Measurements from ENCODE around the gene SMG7. TPM values are rescaled to one million over a fixed set of nuclear protein-coding genes. Genes with fewer than 3 reads are reported as not detected.
A peak's percentile ranks its signal among the peaks of the same experiment; 100 is the strongest.

SMG7 gene
- total RNA-seq, 1 donor from 2014 or later, result 41.4 TPM

DNA sequence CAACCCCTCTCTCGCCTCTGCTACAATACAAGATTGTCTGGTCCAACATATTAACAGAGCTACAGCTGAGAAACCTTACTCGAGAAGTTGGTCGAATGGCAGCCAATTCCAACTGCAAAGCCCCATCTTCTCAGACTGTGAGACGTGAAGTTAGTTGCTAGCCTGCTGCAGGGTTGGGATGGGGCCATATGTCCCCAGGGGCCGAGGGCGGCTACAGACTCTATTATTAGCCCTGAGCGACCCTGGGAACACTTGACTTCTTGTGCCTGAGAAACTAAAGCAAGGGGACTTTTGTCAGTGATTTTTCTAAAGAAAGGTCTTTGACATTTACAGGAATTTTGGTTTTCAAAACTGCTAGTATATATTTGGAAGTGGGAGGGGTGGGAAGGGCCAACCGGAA lies 104.2 kb downstream of the SMG7 start:
- Mint-ChIP-seq H3K27ac (ENCODE audit: unreplicated experiment) (no peak overlapping the region), H3K4me3 (ENCODE audit: unreplicated experiment) (no peak overlapping the region), H3K4me1 (ENCODE audit: unreplicated experiment) (peaks cover 6% of the 10 kb centered on the region), H3K36me3 (ENCODE audit: unreplicated experiment) (no peaks in the 10 kb centered on the region), H3K9me3 (ENCODE audit: unreplicated experiment) (no peaks in the 10 kb centered on the region), H3K27me3 (ENCODE audit: unreplicated experiment) (peaks cover 5% of the 10 kb centered on the region)
- no peak for DNase-seq (ENCODE audit: extremely low spot score, unreplicated experiment)
- TF ChIP-seq, protein P1, sequence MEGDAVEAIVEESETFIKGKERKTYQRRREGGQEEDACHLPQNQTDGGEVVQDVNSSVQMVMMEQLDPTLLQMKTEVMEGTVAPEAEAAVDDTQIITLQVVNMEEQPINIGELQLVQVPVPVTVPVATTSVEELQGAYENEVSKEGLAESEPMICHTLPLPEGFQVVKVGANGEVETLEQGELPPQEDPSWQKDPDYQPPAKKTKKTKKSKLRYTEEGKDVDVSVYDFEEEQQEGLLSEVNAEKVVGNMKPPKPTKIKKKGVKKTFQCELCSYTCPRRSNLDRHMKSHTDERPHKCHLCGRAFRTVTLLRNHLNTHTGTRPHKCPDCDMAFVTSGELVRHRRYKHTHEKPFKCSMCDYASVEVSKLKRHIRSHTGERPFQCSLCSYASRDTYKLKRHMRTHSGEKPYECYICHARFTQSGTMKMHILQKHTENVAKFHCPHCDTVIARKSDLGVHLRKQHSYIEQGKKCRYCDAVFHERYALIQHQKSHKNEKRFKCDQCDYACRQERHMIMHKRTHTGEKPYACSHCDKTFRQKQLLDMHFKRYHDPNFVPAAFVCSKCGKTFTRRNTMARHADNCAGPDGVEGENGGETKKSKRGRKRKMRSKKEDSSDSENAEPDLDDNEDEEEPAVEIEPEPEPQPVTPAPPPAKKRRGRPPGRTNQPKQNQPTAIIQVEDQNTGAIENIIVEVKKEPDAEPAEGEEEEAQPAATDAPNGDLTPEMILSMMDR (IDR thresholded peaks at IDR 0.05), result no peak

DNA sequence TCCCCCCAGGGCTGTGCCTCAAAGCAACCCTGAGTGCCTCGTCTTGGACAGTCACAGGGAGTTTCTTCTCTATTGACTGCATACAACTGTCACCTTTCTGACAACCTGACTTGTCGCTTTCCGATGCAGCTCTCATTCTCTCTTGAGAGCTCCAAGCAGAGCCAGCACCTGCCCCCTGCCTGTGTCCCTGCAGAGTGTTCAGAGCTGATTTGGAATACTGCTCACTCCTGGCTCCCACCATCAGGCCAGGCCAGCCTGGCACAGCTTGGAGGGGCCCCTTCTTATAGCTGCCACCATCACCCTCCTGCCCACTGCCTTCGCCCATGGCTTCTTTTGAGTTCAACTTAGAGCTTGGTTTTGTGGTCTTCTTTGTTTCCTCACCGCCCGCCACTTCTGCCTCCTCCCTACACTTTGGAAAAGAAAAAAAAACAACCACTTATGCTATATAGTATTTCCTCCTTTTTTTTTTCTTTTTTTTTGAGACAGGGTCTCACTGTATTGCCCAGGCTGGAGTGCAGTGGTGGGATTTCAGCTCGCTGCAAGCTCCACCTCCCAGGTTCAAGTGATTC lies 105.7 kb downstream of the SMG7 start:
- peaks cover 5% of the 10 kb centered on the region for H3K27me3 Mint-ChIP-seq (ENCODE audit: unreplicated experiment)
- H3K4me3 Mint-ChIP-seq (ENCODE audit: unreplicated experiment), result no peak overlapping the region
- no peaks in the 10 kb centered on the region for H3K36me3 Mint-ChIP-seq (ENCODE audit: unreplicated experiment)
- peaks cover 6% of the 10 kb centered on the region for H3K4me1 Mint-ChIP-seq (ENCODE audit: unreplicated experiment)
- TF ChIP-seq, protein P1 (IDR thresholded peaks at IDR 0.05), result no peak
- no peak for DNase-seq (ENCODE audit: extremely low spot score, unreplicated experiment)
- H3K9me3 Mint-ChIP-seq (ENCODE audit: unreplicated experiment), result no peaks in the 10 kb centered on the region
- no peak overlapping the region for H3K27ac Mint-ChIP-seq (ENCODE audit: unreplicated experiment)

DNA sequence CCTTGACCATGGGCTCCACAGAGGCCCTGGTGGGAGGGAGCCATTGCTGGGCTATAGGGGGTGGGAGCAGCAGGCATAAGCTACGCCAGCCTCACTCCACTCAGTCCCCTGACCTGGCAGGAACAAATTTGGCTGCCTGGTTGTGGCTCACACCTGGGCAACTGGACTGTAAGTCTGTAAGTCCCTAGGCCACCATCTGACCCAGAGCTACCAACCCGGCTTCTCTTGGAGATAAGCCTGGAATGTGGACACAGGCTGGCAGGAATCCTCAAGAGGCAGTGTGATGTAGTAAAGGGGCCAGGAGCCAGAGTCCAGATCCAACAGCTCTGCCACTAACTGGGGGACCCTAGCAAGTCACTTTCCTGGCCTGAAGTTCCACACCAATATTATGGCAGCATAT lies 106.6 kb downstream of the SMG7 start:
- H3K4me3 Mint-ChIP-seq (ENCODE audit: unreplicated experiment), result no peak overlapping the region
- no peak overlapping the region for H3K27ac Mint-ChIP-seq (ENCODE audit: unreplicated experiment)
- DNase-seq (ENCODE audit: extremely low spot score, unreplicated experiment), result no peak

DNA sequence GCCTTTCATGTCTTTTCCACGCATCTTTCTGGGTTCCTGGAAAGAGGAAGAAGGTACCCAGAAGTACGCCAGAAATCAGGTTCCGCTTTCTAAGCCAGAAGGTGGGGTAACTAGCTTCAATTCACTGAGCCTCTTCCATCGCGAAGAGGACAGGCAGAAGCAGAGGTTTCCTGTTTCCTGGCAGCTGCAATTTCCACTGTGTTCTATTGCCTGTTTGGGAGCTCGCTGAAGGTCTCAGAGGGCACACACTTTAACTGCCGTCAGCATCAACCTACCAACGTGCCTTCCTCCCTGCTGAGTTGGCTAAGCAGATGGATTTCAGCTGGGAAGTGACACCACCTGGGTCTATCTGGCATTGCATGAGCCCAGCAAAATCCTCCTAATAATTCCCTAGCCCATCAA lies 108.0 kb downstream of the SMG7 start:
- no peaks in the 10 kb centered on the region for H3K36me3 Mint-ChIP-seq (ENCODE audit: unreplicated experiment)
- H3K27me3 Mint-ChIP-seq (ENCODE audit: unreplicated experiment), result peaks cover 5% of the 10 kb centered on the region
- peaks cover 6% of the 10 kb centered on the region for H3K4me1 Mint-ChIP-seq (ENCODE audit: unreplicated experiment)
- H3K4me3 Mint-ChIP-seq (ENCODE audit: unreplicated experiment), result no peak overlapping the region
- no peak overlapping the region for H3K27ac Mint-ChIP-seq (ENCODE audit: unreplicated experiment)
- TF ChIP-seq, protein P1 (IDR thresholded peaks at IDR 0.05), result peak; percentile 40
- no peak for DNase-seq (ENCODE audit: extremely low spot score, unreplicated experiment)
- no peaks in the 10 kb centered on the region for H3K9me3 Mint-ChIP-seq (ENCODE audit: unreplicated experiment)

More for the DNA sequence above, 106.6 kb downstream of the SMG7 start:
- no peaks in the 10 kb centered on the region for H3K9me3 Mint-ChIP-seq (ENCODE audit: unreplicated experiment)
- no peaks in the 10 kb centered on the region for H3K36me3 Mint-ChIP-seq (ENCODE audit: unreplicated experiment)
- peaks cover 5% of the 10 kb centered on the region for H3K27me3 Mint-ChIP-seq (ENCODE audit: unreplicated experiment)
- TF ChIP-seq, protein P1 (IDR thresholded peaks at IDR 0.05), result no peak
- H3K4me1 Mint-ChIP-seq (ENCODE audit: unreplicated experiment), result peaks cover 6% of the 10 kb centered on the region

DNA sequence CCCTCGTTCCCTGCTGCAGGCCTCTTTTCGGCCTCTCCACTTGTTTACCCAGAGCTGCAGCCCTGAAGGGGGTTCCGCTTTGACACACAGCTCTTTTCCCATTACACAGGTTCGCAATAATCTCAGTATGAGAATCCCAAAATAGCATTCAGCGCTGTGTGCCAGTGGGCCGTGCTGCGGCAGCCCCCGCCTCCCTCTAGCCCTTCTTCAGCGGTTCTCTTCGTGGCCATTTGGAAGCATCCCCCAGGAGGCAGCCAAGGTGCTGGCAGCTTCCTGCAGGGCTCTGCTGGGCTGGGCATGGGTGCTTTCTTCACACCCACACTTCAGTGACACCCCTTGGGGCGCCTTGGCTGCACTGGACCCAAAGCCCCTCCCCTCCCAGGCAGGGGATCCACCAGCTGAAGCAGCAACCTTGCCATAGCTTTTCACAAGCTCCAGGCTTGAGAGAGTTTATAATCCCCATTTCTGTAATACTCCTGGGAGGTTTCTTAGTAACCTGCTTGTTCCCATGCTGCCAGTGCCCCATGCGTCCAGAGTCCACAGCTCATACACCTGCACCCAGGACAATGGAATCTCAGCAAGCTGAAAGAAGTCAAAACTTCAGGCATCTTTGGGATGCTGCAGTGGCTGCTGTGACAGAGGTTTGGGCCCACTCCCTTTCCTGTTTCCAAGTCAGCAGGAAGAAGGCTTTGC lies 109.9 kb downstream of the SMG7 start:
- Mint-ChIP-seq H3K9me3 (ENCODE audit: unreplicated experiment) (no peaks in the 10 kb centered on the region), H3K4me1 (ENCODE audit: unreplicated experiment) (peaks cover 3% of the 10 kb centered on the region), H3K36me3 (ENCODE audit: unreplicated experiment) (no peaks in the 10 kb centered on the region), H3K27me3 (ENCODE audit: unreplicated experiment) (peaks cover 5% of the 10 kb centered on the region), H3K27ac (ENCODE audit: unreplicated experiment) (no peak overlapping the region), H3K4me3 (ENCODE audit: unreplicated experiment) (no peak overlapping the region)
- TF ChIP-seq, protein P1 (IDR thresholded peaks at IDR 0.05), result no peak
- DNase-seq (ENCODE audit: extremely low spot score, unreplicated experiment), result no peak

Data from osteocyte (in vitro differentiated cells).